HEK293 (cell line): ENCODE results near the gene MYOZ3.

Source experiments
- CTCF ChIA-PET: fragments of 350-600 bp; formaldehyde crosslinking; extraction: SDS; loops from one replicate; lab custom pipeline; 2021; ENCODE audit warnings: antibody characterized with exemption; lab: Yijun Ruan, JAX
- POLR2A ChIA-PET: fragments of 300-600 bp; formaldehyde crosslinking; extraction: SDS; loops from one replicate; lab custom pipeline; 2020; ENCODE audit warnings: antibody characterized with exemption, inconsistent platforms; lab: Yijun Ruan, JAX
- H3K27ac ChIP-seq: fragments of 200-500 bp; sonication (Bioruptor generic); 2 replicates; pipeline ENCODE4 v1.5.1; 2014; ENCODE audit warnings: low read depth, low read length, control low read depth, inconsistent platforms; ENCODE audit errors: extremely low read depth
- H3K36me3 ChIP-seq, 2 experiments: fragments of 200-500 bp in 1 of 2; sonication (Bioruptor generic) in 1 of 2; 1 replicate in 1 of 2; 2 replicates in 1 of 2; pipeline ENCODE4 v1.5.1; 2014 to 2017; ENCODE audit warnings: inconsistent platforms in 2 of 2, low read length in 2 of 2; ENCODE audit not compliant: control insufficient read depth in 2 of 2, insufficient read depth in 1 of 2
- H3K4me1 ChIP-seq: fragments of 200-500 bp; sonication (Bioruptor generic); 2 replicates; pipeline ENCODE4 v1.5.1; 2014; ENCODE audit warnings: mild to moderate bottlenecking, low read length, inconsistent platforms; ENCODE audit not compliant: control insufficient read depth, insufficient read depth
- H3K4me3 ChIP-seq: 2 replicates; pipeline ENCODE4 v1.5.1; 2011; ENCODE audit warnings: low read depth, mild to moderate bottlenecking, control low read depth, low read length, moderate library complexity
- H3K9me3 ChIP-seq: fragments of 200-500 bp; sonication (Bioruptor generic); 2 replicates; pipeline ENCODE4 v1.5.1; 2014; ENCODE audit warnings: low read depth, low read length, inconsistent platforms; ENCODE audit not compliant: control insufficient read depth, insufficient read depth
- BCL6B ChIP-seq: fragments of 450-650 bp; formaldehyde crosslinking; IDR thresholded peaks from 2 replicates; pipeline ENCODE4 v1.5.1; 2017; ENCODE audit warnings: missing biosample characterization, missing genetic modification characterization
- FEZF1 ChIP-seq: fragments of 450-650 bp; formaldehyde crosslinking; IDR thresholded peaks from 2 replicates; pipeline ENCODE4 v1.5.1; 2016; ENCODE audit warnings: missing biosample characterization, missing genetic modification characterization
- HOXD13 ChIP-seq: sonication (generic); formaldehyde crosslinking; IDR thresholded peaks from 2 replicates; pipeline ENCODE4 v1.8.0; 2022; ENCODE audit warnings: missing genetic modification reagents, borderline replicate concordance
- SETDB1 ChIP-seq: IDR thresholded peaks from one replicate; pipeline ENCODE4 v1.6.1; 2017; ENCODE audit warnings: mild to moderate bottlenecking, low read length, moderate library complexity, mixed read lengths; ENCODE audit not compliant: insufficient read length
- TCF7L2 ChIP-seq: IDR thresholded peaks from 2 replicates; pipeline ENCODE4 v1.6.1; 2011; ENCODE audit warnings: low read depth, mild to moderate bottlenecking, inconsistent platforms, low read length, moderate library complexity, borderline replicate concordance
- YY2 ChIP-seq: fragments of 450-650 bp; formaldehyde crosslinking; IDR thresholded peaks from 2 replicates; pipeline ENCODE4 v1.5.1; 2016; ENCODE audit warnings: missing biosample characterization, missing genetic modification characterization
- ZBTB48 ChIP-seq: fragments of 450-650 bp; formaldehyde crosslinking; IDR thresholded peaks from 2 replicates; pipeline ENCODE4 v1.5.1; 2016; ENCODE audit warnings: missing biosample characterization, missing genetic modification characterization
- ZIC2 ChIP-seq: fragments of 450-650 bp; formaldehyde crosslinking; IDR thresholded peaks from 2 replicates; pipeline ENCODE4 v1.5.1; 2016; ENCODE audit warnings: missing biosample characterization, missing genetic modification characterization
- ZNF112 ChIP-seq: fragments of 450-650 bp; formaldehyde crosslinking; IDR thresholded peaks from 2 replicates; pipeline ENCODE4 v1.5.0; 2017; ENCODE audit warnings: missing biosample characterization, missing genetic modification characterization
- ZNF146 ChIP-seq: fragments of 450-650 bp; formaldehyde crosslinking; IDR thresholded peaks from 2 replicates; pipeline ENCODE4 v1.5.1; 2016; ENCODE audit warnings: missing biosample characterization, missing genetic modification characterization
- ZNF19 ChIP-seq: fragments of 450-650 bp; formaldehyde crosslinking; IDR thresholded peaks from 2 replicates; pipeline ENCODE4; 2016; ENCODE audit warnings: missing biosample characterization, missing genetic modification characterization, low read depth
- ZNF211 ChIP-seq: fragments of 450-650 bp; formaldehyde crosslinking; IDR thresholded peaks from 2 replicates; pipeline ENCODE4 v1.5.1; 2016; ENCODE audit warnings: low read depth, missing biosample characterization, missing genetic modification characterization
- ZNF221 ChIP-seq: fragments of 450-650 bp; formaldehyde crosslinking; IDR thresholded peaks from 2 replicates; pipeline ENCODE4 v1.5.1; 2017; ENCODE audit warnings: missing biosample characterization, missing genetic modification characterization, borderline replicate concordance
- ZNF248 ChIP-seq: fragments of 450-650 bp; formaldehyde crosslinking; IDR thresholded peaks from 2 replicates; pipeline ENCODE4 v1.5.1; 2017; ENCODE audit warnings: missing biosample characterization, missing genetic modification characterization
- ZNF335 ChIP-seq: fragments of 450-650 bp; formaldehyde crosslinking; conservative IDR thresholded peaks from 2 replicates; pipeline ENCODE4 v1.5.1; 2016; ENCODE audit warnings: missing biosample characterization, missing genetic modification characterization
- ZNF391 ChIP-seq: fragments of 450-650 bp; formaldehyde crosslinking; IDR thresholded peaks from 2 replicates; pipeline ENCODE4 v1.5.1; 2016; ENCODE audit warnings: low read depth, missing biosample characterization, missing genetic modification characterization, borderline replicate concordance
- ZNF510 ChIP-seq: fragments of 450-650 bp; formaldehyde crosslinking; IDR thresholded peaks from 2 replicates; pipeline ENCODE4 v1.5.1; 2018; ENCODE audit warnings: mild to moderate bottlenecking, missing genetic modification characterization, missing biosample characterization; ENCODE audit not compliant: insufficient replicate concordance
- ZNF624 ChIP-seq: fragments of 450-650 bp; formaldehyde crosslinking; IDR thresholded peaks from 2 replicates; pipeline ENCODE4 v1.5.1; 2017; ENCODE audit warnings: missing biosample characterization, missing genetic modification characterization
- ZNF645 ChIP-seq: fragments of 450-650 bp; formaldehyde crosslinking; IDR thresholded peaks from 2 replicates; pipeline ENCODE4; 2016; ENCODE audit warnings: missing biosample characterization, missing genetic modification characterization
- ZNF664 ChIP-seq: fragments of 450-650 bp; formaldehyde crosslinking; IDR thresholded peaks from 2 replicates; pipeline ENCODE4 v1.5.1; 2016; ENCODE audit warnings: missing biosample characterization, missing genetic modification characterization
- ZNF76 ChIP-seq: fragments of 450-650 bp; formaldehyde crosslinking; IDR thresholded peaks from 2 replicates; pipeline ENCODE4; 2016; ENCODE audit warnings: low read depth, missing biosample characterization, missing genetic modification characterization, borderline replicate concordance
- ZSCAN30 ChIP-seq: fragments of 450-650 bp; IDR thresholded peaks from 2 replicates; pipeline ENCODE4 v1.5.1; 2018; ENCODE audit warnings: missing biosample characterization, mild to moderate bottlenecking, missing genetic modification characterization, moderate library complexity
- ZSCAN4 ChIP-seq: fragments of 450-650 bp; formaldehyde crosslinking; IDR thresholded peaks from 2 replicates; pipeline ENCODE4 v1.5.1; 2017; ENCODE audit warnings: missing biosample characterization, missing genetic modification characterization
- TF ChIP-seq, protein P1 (sequence below): fragments of 450-650 bp; formaldehyde crosslinking; IDR thresholded peaks from 2 replicates; pipeline ENCODE4 v1.5.0; 2017; ENCODE audit warnings: missing biosample characterization, missing genetic modification characterization, borderline replicate concordance

The MYOZ3 gene

DNA sequence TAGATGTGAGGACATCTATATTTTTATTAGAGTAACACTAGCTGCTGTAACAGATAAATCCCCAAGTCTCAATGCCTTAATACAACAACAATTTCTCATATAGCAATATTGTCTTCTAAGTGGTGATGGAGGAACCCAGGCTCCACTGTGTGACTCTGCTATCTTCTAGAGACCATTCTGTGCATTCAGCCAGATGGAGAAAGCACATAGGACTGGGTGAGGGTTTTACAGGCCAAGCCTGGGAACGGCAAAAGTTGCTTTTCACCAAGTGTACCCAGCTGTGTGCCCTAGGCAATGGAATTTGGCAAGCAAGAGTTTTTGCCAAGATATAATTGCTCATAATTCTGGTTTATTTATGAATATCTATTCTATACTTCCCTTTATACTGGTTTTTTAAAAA is 28.1 kb downstream of the MYOZ3 start:
- H3K9me3 ChIP-seq, result no peaks in the 10 kb centered on the region
- no peak overlapping the region for H3K27ac ChIP-seq
- H3K4me3 ChIP-seq, result no peak overlapping the region
- POLR2A ChIA-PET, result interaction anchor here (1.0 kb wide), 1 partner anchor 12 kb away, joined by 4 read pairs; the partner anchor contains the start of gene RBM22
- peaks cover 35 to 51% of the 10 kb centered on the region in 2 experiments for H3K36me3 ChIP-seq
- no peak for TF ChIP-seq ZNF248 (tag by site-specific recombination)
- TF ChIP-seq, protein P1, sequence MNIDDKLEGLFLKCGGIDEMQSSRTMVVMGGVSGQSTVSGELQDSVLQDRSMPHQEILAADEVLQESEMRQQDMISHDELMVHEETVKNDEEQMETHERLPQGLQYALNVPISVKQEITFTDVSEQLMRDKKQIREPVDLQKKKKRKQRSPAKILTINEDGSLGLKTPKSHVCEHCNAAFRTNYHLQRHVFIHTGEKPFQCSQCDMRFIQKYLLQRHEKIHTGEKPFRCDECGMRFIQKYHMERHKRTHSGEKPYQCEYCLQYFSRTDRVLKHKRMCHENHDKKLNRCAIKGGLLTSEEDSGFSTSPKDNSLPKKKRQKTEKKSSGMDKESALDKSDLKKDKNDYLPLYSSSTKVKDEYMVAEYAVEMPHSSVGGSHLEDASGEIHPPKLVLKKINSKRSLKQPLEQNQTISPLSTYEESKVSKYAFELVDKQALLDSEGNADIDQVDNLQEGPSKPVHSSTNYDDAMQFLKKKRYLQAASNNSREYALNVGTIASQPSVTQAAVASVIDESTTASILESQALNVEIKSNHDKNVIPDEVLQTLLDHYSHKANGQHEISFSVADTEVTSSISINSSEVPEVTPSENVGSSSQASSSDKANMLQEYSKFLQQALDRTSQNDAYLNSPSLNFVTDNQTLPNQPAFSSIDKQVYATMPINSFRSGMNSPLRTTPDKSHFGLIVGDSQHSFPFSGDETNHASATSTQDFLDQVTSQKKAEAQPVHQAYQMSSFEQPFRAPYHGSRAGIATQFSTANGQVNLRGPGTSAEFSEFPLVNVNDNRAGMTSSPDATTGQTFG (tag by site-specific recombination), result no peak
- TF ChIP-seq ZSCAN4, result no peak
- TF ChIP-seq ZNF391 (tag by site-specific recombination), result no peak
- no peak for TF ChIP-seq ZSCAN30 (tag by site-specific recombination)
- TF ChIP-seq ZNF664 (tag by site-specific recombination), result no peak
- no peak for TF ChIP-seq ZNF335 (tag by site-specific recombination)
- TF ChIP-seq ZIC2 (tag by site-specific recombination), result no peak
- no peak for TF ChIP-seq ZBTB48 (tag by site-specific recombination)
- TF ChIP-seq ZNF211 (tag by site-specific recombination), result no peak
- no peak for TF ChIP-seq HOXD13
- TF ChIP-seq ZNF221 (tag by site-specific recombination), result no peak
- TF ChIP-seq ZNF76 (tag by site-specific recombination), result no peak
- TF ChIP-seq SETDB1, result no peak
- TF ChIP-seq ZNF112, result no peak
- TF ChIP-seq, all 188 proteins: peak for 0
- peaks cover 3% of the 10 kb centered on the region for H3K4me1 ChIP-seq
- CTCF ChIA-PET, result no interaction called here

DNA sequence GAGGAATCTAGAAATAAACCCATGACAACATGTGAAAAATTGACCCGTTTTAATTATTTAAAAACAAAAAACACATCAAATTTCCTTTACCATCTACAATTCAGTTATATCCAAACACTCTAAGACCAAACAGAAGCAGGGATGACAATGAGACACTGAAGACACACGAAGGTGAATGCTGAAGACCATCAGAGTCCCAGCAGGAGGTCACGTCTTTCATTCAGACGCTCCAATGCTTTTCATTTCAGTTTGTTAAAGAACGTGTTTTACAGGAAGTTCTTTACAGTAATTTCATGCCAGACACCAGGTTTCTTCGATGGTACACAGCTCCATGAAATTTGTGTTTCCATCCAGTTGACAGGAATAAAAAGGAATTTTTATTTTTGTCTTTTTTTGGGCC is 29.7 kb downstream of the MYOZ3 start:
- Histone ChIP-seq H3K9me3 (no peaks in the 10 kb centered on the region), H3K4me3 (no peak overlapping the region), H3K36me3 (peaks cover 49 to 67% of the 10 kb centered on the region in 2 experiments), H3K27ac (no peak overlapping the region), H3K4me1 (peaks cover 10% of the 10 kb centered on the region)
- TF ChIP-seq BCL6B (no peak), ZNF624 (tag by site-specific recombination) (no peak), FEZF1 (no peak), YY2 (tag by site-specific recombination) (no peak), ZNF645 (tag by site-specific recombination) (no peak), ZNF664 (tag by site-specific recombination) (no peak), TCF7L2 (no peak), ZNF510 (tag by site-specific recombination) (no peak), ZNF19 (no peak), ZNF146 (no peak)
- POLR2A ChIA-PET, result no interaction called here
- CTCF ChIA-PET, result interaction anchor here (0.6 to 1.5 kb wide), 4 partner anchors 8 to 423 kb away, joined by 3 to 7 read pairs (median 4); partner anchors contain the start of gene RBM22
